IPS DF 6.9 (cell line): ENCODE results near the gene ADAMTS13.
"Not testable (repeated sequence)": the region's sequence is repeated elsewhere in the genome, so short reads cannot be mapped to it uniquely, and the experiment has no call there.

Source experiments
- DNase-seq: peaks from one replicate; pipeline ENCODE4 v3.0.0-alpha.2; 2013; ENCODE audit warnings: low read depth, low spot score
- H3K27ac ChIP-seq: one replicate; pipeline ENCODE4 v1.5.1; 2013; ENCODE audit warnings: low read length, control low read depth
- H3K27me3 ChIP-seq: 2 replicates; pipeline ENCODE4 v1.6.1; 2013; ENCODE audit warnings: mild to moderate bottlenecking, low read length; ENCODE audit not compliant: control insufficient read depth, insufficient read depth
- H3K36me3 ChIP-seq: 2 replicates; pipeline ENCODE4 v1.6.1; 2013; ENCODE audit warnings: low read length; ENCODE audit not compliant: control insufficient read depth, insufficient read depth
- H3K4me1 ChIP-seq: 2 replicates; pipeline ENCODE4 v1.6.1; 2013; ENCODE audit warnings: low read length; ENCODE audit not compliant: control insufficient read depth, insufficient read depth
- H3K4me3 ChIP-seq: 2 replicates; pipeline ENCODE4 v1.5.1; 2013; ENCODE audit warnings: mild to moderate bottlenecking, low read length
- H3K9me3 ChIP-seq: 2 replicates; pipeline ENCODE4 v1.6.1; 2013; ENCODE audit warnings: low read length, inconsistent platforms; ENCODE audit not compliant: control insufficient read depth, insufficient read depth
- WGBS: extraction: QIAGEN DNeasy Blood & Tissue Kit; methylation state at CpG from one replicate; pipeline ENCODE4 v1.1.7; 2013; ENCODE audit warnings: mixed read lengths, missing lambda C conversion rate; ENCODE audit not compliant: insufficient read length, insufficient coverage; 5-methylcytosine and 5-hydroxymethylcytosine counted together

ADAMTS13 gene

DNA sequence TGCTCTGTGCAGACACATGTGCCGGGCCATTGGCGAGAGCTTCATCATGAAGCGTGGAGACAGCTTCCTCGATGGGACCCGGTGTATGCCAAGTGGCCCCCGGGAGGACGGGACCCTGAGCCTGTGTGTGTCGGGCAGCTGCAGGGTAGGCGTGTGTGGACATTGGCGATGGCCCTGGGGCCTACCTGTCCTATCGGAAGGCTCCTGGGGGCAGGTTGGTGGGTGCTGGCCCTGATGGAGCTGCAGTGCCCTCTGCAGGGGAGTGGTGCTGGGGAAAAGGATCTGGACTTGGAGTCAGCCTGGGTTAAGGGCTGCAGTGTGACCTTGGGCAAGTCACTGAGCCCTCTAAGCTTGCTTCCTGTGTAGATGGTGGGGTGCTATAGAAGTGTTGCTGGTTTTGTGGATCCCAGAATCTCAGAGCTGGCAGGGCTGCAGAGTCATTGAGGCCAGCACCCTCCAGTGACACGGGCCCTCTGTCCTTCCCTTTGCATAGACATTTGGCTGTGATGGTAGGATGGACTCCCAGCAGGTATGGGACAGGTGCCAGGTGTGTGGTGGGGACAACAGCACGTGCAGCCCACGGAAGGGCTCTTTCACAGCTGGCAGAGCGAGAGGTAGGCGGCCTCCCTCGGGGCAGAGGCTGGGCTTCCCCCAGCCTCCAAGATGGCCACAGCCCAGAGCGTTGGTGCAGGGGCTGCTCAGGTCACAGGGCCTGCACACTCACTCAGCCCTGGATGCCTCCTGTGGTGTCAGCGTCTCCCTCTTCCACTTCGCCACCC lies 15.8 kb downstream of the ADAMTS13 start:
- Histone ChIP-seq H3K4me3 (no peak overlapping the region), H3K4me1 (no peaks in the 10 kb centered on the region), H3K27me3 (no peaks in the 10 kb centered on the region), H3K27ac (no peak overlapping the region), H3K9me3 (no peaks in the 10 kb centered on the region), H3K36me3 (no peaks in the 10 kb centered on the region)
- WGBS: no CpG with 5 or more reads among the region's 20 CpGs
- DNase-seq: no peak

DNA sequence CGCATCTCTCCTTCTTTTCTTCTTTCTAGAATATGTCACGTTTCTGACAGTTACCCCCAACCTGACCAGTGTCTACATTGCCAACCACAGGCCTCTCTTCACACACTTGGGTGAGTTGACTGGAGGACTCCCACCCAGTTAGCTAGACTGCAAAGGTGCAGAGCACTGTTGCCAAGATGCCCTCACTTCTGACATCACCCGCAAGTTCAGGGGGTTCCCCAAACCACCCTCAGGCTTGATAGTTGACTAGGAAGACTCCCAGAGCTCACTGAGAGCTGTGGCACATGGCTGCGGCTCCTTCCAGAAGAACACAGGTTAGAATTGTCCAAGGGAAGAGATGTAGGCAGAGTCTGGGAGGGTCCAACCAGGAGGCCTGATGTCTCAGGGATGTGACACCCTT lies 17.2 kb downstream of the ADAMTS13 start:
- WGBS: no CpG with 5 or more reads among the region's 4 CpGs
- Histone ChIP-seq H3K36me3 (no peaks in the 10 kb centered on the region), H3K9me3 (no peaks in the 10 kb centered on the region), H3K4me1 (no peaks in the 10 kb centered on the region), H3K27me3 (no peaks in the 10 kb centered on the region), H3K27ac (no peak overlapping the region), H3K4me3 (no peak overlapping the region)
- no peak for DNase-seq

DNA sequence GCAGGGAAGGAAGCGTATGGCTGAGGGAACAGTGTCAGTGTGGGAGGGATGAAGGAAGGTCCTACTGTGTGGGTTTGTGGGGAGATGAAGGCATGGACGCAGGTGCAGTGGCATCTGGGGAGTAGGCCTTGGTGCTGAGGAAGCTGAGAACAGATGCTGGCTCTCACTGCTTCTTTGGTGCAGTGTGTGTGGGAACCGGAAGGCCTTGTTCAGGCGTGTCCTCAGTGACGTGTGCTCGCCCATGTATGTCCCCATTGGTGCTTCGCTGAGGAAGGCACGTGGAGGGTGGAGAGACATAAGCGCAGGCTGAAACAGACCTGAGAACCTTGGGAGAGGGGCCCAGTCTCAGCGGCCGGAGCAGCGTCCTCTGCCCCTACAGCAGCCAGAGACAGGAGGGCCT lies 18.7 kb downstream of the ADAMTS13 start:
- H3K27me3 ChIP-seq: no peaks in the 10 kb centered on the region
- no peaks in the 10 kb centered on the region for H3K4me1 ChIP-seq
- H3K27ac ChIP-seq: no peak overlapping the region
- no peak for DNase-seq
- whole genome bisulfite sequencing: no CpG with 5 or more reads among the region's 12 CpGs
- no peak overlapping the region for H3K4me3 ChIP-seq
- no peaks in the 10 kb centered on the region for H3K9me3 ChIP-seq
- no peaks in the 10 kb centered on the region for H3K36me3 ChIP-seq

- H3K4me1 ChIP-seq: no peaks in the 10 kb centered on the region
- no peak overlapping the region for H3K27ac ChIP-seq
- DNase-seq: no peak
- WGBS: no CpG with 5 or more reads among the region's 5 CpGs
- no peaks in the 10 kb centered on the region for H3K36me3 ChIP-seq
- no peaks in the 10 kb centered on the region for H3K27me3 ChIP-seq
- no peaks in the 10 kb centered on the region for H3K9me3 ChIP-seq
- no peak overlapping the region for H3K4me3 ChIP-seq
Observed at GRCh38 chr9:133441571-133441970, 19.4 kb downstream of the ADAMTS13 start.

GRCh38 chr9:133443248-133443647 lies 21.1 kb downstream of the ADAMTS13 start:
- no CpG with 5 or more reads among the region's 15 CpGs for WGBS
- Histone ChIP-seq H3K9me3 (no peaks in the 10 kb centered on the region), H3K27me3 (no peaks in the 10 kb centered on the region), H3K4me1 (no peaks in the 10 kb centered on the region), H3K27ac (no peak overlapping the region), H3K36me3 (no peaks in the 10 kb centered on the region), H3K4me3 (no peak overlapping the region)
- no peak for DNase-seq

- no peaks in the 10 kb centered on the region for H3K4me1 ChIP-seq
- no peaks in the 10 kb centered on the region for H3K27me3 ChIP-seq
- no peak overlapping the region for H3K4me3 ChIP-seq
- H3K27ac ChIP-seq: no peak overlapping the region
- no peaks in the 10 kb centered on the region for H3K36me3 ChIP-seq
- no peaks in the 10 kb centered on the region for H3K9me3 ChIP-seq
- no CpG with 5 or more reads among the region's 8 CpGs for WGBS
- DNase-seq: no peak
Observed at GRCh38 chr9:133443982-133444381, 21.8 kb downstream of the ADAMTS13 start.

- no CpG with 5 or more reads among the region's 23 CpGs for WGBS
- H3K4me1 ChIP-seq: no peaks in the 10 kb centered on the region
- no peak for DNase-seq
- no peaks in the 10 kb centered on the region for H3K27me3 ChIP-seq
- no peaks in the 10 kb centered on the region for H3K36me3 ChIP-seq
- no peak overlapping the region for H3K27ac ChIP-seq
- no peak overlapping the region for H3K4me3 ChIP-seq
- no peaks in the 10 kb centered on the region for H3K9me3 ChIP-seq
Observed at GRCh38 chr9:133445293-133445969, 23.3 kb downstream of the ADAMTS13 start.

GRCh38 chr9:133448487-133448972 lies 26.4 kb downstream of the ADAMTS13 start:
- H3K4me3 ChIP-seq: no peak overlapping the region
- no peaks in the 10 kb centered on the region for H3K36me3 ChIP-seq
- H3K4me1 ChIP-seq: no peaks in the 10 kb centered on the region
- no peak for DNase-seq
- no CpG with 5 or more reads among the region's 13 CpGs for WGBS
- no peaks in the 10 kb centered on the region for H3K27me3 ChIP-seq
- no peaks in the 10 kb centered on the region for H3K9me3 ChIP-seq
- no peak overlapping the region for H3K27ac ChIP-seq

GRCh38 chr9:133449760-133450159 lies 27.6 kb downstream of the ADAMTS13 start:
- Histone ChIP-seq H3K4me3 (no peak overlapping the region), H3K9me3 (no peaks in the 10 kb centered on the region), H3K36me3 (no peaks in the 10 kb centered on the region), H3K4me1 (no peaks in the 10 kb centered on the region), H3K27me3 (no peaks in the 10 kb centered on the region), H3K27ac (no peak overlapping the region)
- DNase-seq: no peak
- WGBS: no CpG with 5 or more reads among the region's 12 CpGs

DNA sequence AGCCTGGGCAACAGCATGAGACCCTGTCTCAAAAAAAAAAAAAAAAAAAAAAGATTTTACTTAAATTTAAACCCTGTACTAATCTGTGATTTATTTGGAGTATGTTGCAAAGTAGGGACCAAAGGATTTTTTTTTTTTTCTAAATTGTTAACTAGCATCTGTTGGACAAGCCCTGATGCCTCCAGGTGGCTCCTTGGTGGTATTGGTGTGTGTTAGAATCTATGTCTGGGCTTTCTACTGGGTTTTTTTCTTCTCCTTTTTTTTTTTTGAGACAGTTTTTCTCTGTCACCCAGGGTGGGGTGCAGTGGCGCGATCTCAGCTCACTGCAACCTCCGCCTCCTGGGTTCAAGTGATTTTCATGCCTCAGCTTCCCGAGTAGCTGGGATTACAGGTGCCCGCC lies 29.7 kb downstream of the ADAMTS13 start:
- not testable (repeated sequence) for H3K4me3 ChIP-seq, H3K9me3 ChIP-seq, DNase-seq, H3K4me1 ChIP-seq, H3K36me3 ChIP-seq, H3K27ac ChIP-seq, H3K27me3 ChIP-seq
- no CpG with 5 or more reads among the region's 5 CpGs for WGBS
